ENCODE results near the gene MMP12.
"Not testable (repeated sequence)": the region's sequence is repeated elsewhere in the genome, so short reads cannot be mapped to it uniquely, and the experiment has no call there.

Gene MMP12
- long read RNA-seq, donor 1: 0 reads
- long read RNA-seq, donor 2: 0 reads
- long read RNA-seq, donor 3, partial matches to known transcripts: 0 of 1 reads
- long read RNA-seq, donor 3, other reads (novel, unspliced or antisense): 0 of 1 reads
- long read RNA-seq, donor 4, partial matches to known transcripts: 0 of 1 reads
- long read RNA-seq, donor 4, other reads (novel, unspliced or antisense): 0 of 1 reads
- long read RNA-seq, donor 5: 0 reads
- long read RNA-seq, donor 6: 0 reads
- long read RNA-seq, donor 7: 0 reads
- long read RNA-seq, donor 8: 0 reads

- DNase-seq: no peak
Observed at GRCh38 chr11:102874852-102875251, at the start of gene MMP12. Gene MMP12 (minus strand): TSS chr11:102874982. CDS start chr11:102874937, 45 bp downstream.

GRCh38 chr11:102921587-102922220 lies 46.9 kb upstream of the MMP12 start:
- no peak for DNase-seq

GRCh38 chr11:102920118-102920684 lies 45.4 kb upstream of the MMP12 start:
- DNase-seq: no peak

GRCh38 chr11:102915044-102915375 lies 40.2 kb upstream of the MMP12 start:
- DNase-seq: no peak

- no peak for DNase-seq
Observed at GRCh38 chr11:102914238-102915043, 39.7 kb upstream of the MMP12 start.

- no peak for DNase-seq
Observed at GRCh38 chr11:102912482-102912830, 37.7 kb upstream of the MMP12 start.

GRCh38 chr11:102911758-102912481 lies 37.1 kb upstream of the MMP12 start:
- DNase-seq: no peak

- not testable (repeated sequence) for DNase-seq
Observed at GRCh38 chr11:102905848-102906247, 31.1 kb upstream of the MMP12 start.

GRCh38 chr11:102903895-102904294 lies 29.1 kb upstream of the MMP12 start:
- DNase-seq: not testable (repeated sequence)

GRCh38 chr11:102900346-102900745 lies 25.6 kb upstream of the MMP12 start:
- no peak for DNase-seq

- no peak for DNase-seq
Observed at GRCh38 chr11:102891736-102892135, 17.0 kb upstream of the MMP12 start.

GRCh38 chr11:102886999-102887398 lies 12.2 kb upstream of the MMP12 start:
- no peak for DNase-seq

- no peak for DNase-seq
Observed at GRCh38 chr11:102883141-102883540, 8.4 kb upstream of the MMP12 start.

- no peak for DNase-seq
Observed at GRCh38 chr11:102882389-102883024, 7.7 kb upstream of the MMP12 start.

- DNase-seq: no peak
Observed at GRCh38 chr11:102879801-102880200, 5.0 kb upstream of the MMP12 start.

GRCh38 chr11:102878595-102878994 lies 3.8 kb upstream of the MMP12 start:
- no peak for DNase-seq

GRCh38 chr11:102869354-102869964 lies 5.3 kb downstream of the MMP12 start:
- not testable (repeated sequence) for DNase-seq

- no peak for DNase-seq
Observed at GRCh38 chr11:102868339-102868738, 6.4 kb downstream of the MMP12 start.

GRCh38 chr11:102864724-102865123 lies 10.1 kb downstream of the MMP12 start:
- no peak for DNase-seq

- DNase-seq: no peak
Observed at GRCh38 chr11:102853956-102854355, 20.8 kb downstream of the MMP12 start.

GRCh38 chr11:102853055-102853454 lies 21.7 kb downstream of the MMP12 start:
- no peak for DNase-seq

Data from right kidney (tissue), 9 donors.